BJ (cell line): ENCODE measurements around the gene QRICH1. TPM values are rescaled to one million over a fixed set of nuclear protein-coding genes. Genes with fewer than 3 reads are reported as not detected.

Experiments used
- CTCF ChIA-PET: fragments of 350-600 bp; formaldehyde crosslinking; extraction: SDS; loops from one replicate; lab custom pipeline; 2021; ENCODE audit warnings: antibody characterized with exemption, inconsistent platforms; lab: Yijun Ruan, JAX
- POLR2A ChIA-PET: fragments of 300-600 bp; sonication (Branson Sonifier 250); formaldehyde crosslinking; extraction: SDS; loops from one replicate; lab custom pipeline; 2021; ENCODE audit warnings: antibody characterized with exemption; lab: Charles Lee
- DNase-seq: peaks from one replicate; pipeline ENCODE4 v3.0.0-alpha.2; 2011; ENCODE audit warnings: low read depth
- H3K27me3 ChIP-seq: 2 replicates; pipeline ENCODE4 v1.6.0; 2011; ENCODE audit warnings: low read length; ENCODE audit not compliant: control insufficient read depth, insufficient read depth
- H3K36me3 ChIP-seq: 2 replicates; pipeline ENCODE4 v1.5.1; 2011; ENCODE audit warnings: low read length; ENCODE audit not compliant: control insufficient read depth, insufficient read depth
- H3K4me3 ChIP-seq: 2 replicates; pipeline ENCODE4 v1.5.1; 2011; ENCODE audit warnings: low read depth, mild to moderate bottlenecking, control low read depth, low read length
- CTCF ChIP-seq: IDR thresholded peaks from 2 replicates; pipeline ENCODE4 v1.5.1; 2011; ENCODE audit warnings: low read depth, mild to moderate bottlenecking, control low read depth, inconsistent platforms, low read length, moderate library complexity; ENCODE audit not compliant: insufficient read depth
- polyA plus RNA-seq: library from polyadenylated mRNA; depleted of rRNA; stranded (reverse); fragments of >200 nt; gene quantifications from 2 replicates; pipeline ENCODE4 v1.2.3, GENCODE V29; 2011

Gene QRICH1
- polyA plus RNA-seq, 1 experiment = 77.3 TPM

GRCh38 chr3:49007068-49007770, 86.7 kb downstream of the QRICH1 start, which contains the start of gene WDR6:
TSS of gene WDR6 (plus strand) at chr3:49007391. CDS start at chr3:49007432, 41 bp downstream.
- POLR2A ChIA-PET = interaction anchor here (0.5 to 1.5 kb wide), 10 partner anchors 13 to 664 kb away, joined by 3 to 19 read pairs (median 7); partner anchors contain the start of genes IMPDH2, NDUFAF3, P4HTM and SLC25A20
- no peaks in the 10 kb centered on the region for H3K27me3 ChIP-seq
- peak; percentile 84 for DNase-seq
- peak; percentile 50 for TF ChIP-seq CTCF
- peaks cover 10% of the 10 kb centered on the region for H3K36me3 ChIP-seq
- peak within 1 kb of the TSS; percentile 96 for H3K4me3 ChIP-seq
- CTCF ChIA-PET = interaction anchor here (0.7 to 6.2 kb wide), 9 partner anchors 10 to 558 kb away, joined by 3 to 46 read pairs (median 4); partner anchors contain the start of genes ARIH2, DALRD3, NDUFAF3 and P4HTM

- no peak for DNase-seq
- no peak for TF ChIP-seq CTCF
- ChIA-PET CTCF (interaction anchor here (0.6 to 6.2 kb wide), 10 partner anchors 11 to 557 kb away, joined by 3 to 46 read pairs (median 4); partner anchors contain the start of genes ARIH2, DALRD3, NDUFAF3 and P4HTM), POLR2A (interaction anchor here (0.5 to 1.5 kb wide), 6 partner anchors 13 to 108 kb away, joined by 3 to 19 read pairs (median 8); partner anchors contain the start of genes IMPDH2, NDUFAF3, P4HTM and SLC25A20)
- peak overlapping the region; percentile 96 for H3K4me3 ChIP-seq
- H3K36me3 ChIP-seq = peaks cover 6% of the 10 kb centered on the region
- no peaks in the 10 kb centered on the region for H3K27me3 ChIP-seq
Observed at GRCh38 chr3:49006408-49007067, 87.3 kb downstream of the QRICH1 start.

- peaks cover 5% of the 10 kb centered on the region for H3K36me3 ChIP-seq
- CTCF ChIA-PET = interaction anchor here (0.6 to 6.2 kb wide), 3 partner anchors 10 to 17 kb away, joined by 3 to 46 read pairs (median 30); partner anchors contain the start of genes NDUFAF3 and P4HTM
- POLR2A ChIA-PET = no interaction called here
- TF ChIP-seq CTCF = no peak
- no peak for DNase-seq
- H3K4me3 ChIP-seq = peak overlapping the region; percentile 96; the same call in 1 of the 2 replicates
- no peaks in the 10 kb centered on the region for H3K27me3 ChIP-seq
Observed at GRCh38 chr3:49005998-49006397, 87.9 kb downstream of the QRICH1 start.

GRCh38 chr3:49005303-49005680, 88.6 kb downstream of the QRICH1 start:
- DNase-seq = no peak
- Histone ChIP-seq H3K4me3 (no peak overlapping the region), H3K27me3 (no peaks in the 10 kb centered on the region), H3K36me3 (peaks cover 4% of the 10 kb centered on the region)
- ChIA-PET CTCF (interaction anchor here (5.1 to 6.2 kb wide), 2 partner anchors 16 to 17 kb away, joined by 30 to 46 read pairs; partner anchors contain the start of genes NDUFAF3 and P4HTM), POLR2A (no interaction called here)
- TF ChIP-seq CTCF = no peak
